Lower lobe of right lung (tissue), 2 donors: ENCODE measurements around the gene GNA12. TPM values are rescaled to one million over a fixed set of nuclear protein-coding genes. Genes with fewer than 3 reads are reported as not detected.
A peak's percentile ranks its signal among the peaks of the same experiment; 100 is the strongest.

ENCODE experiments used
- ATAC-seq, 2 donors: fragments of 200-7000 bp; cut with Tn5 transposase; one replicate each; pipeline ENCODE4 v1.9.1; 2020 to 2022; ENCODE audit warnings: mild to moderate bottlenecking in 2 of 2, moderate library complexity in 2 of 2
- DNase-seq: peaks from one replicate; pipeline ENCODE4 v3.0.0-alpha.2; 2020
- H3K27ac ChIP-seq: fragments of 200-600 bp; one replicate; pipeline ENCODE4 v1.8.0; 2022
- H3K27me3 ChIP-seq: fragments of 200-600 bp; one replicate; pipeline ENCODE4 v1.8.0; 2022; ENCODE audit warnings: low read depth
- H3K36me3 ChIP-seq: fragments of 200-600 bp; one replicate; pipeline ENCODE4 v1.8.0; 2022; ENCODE audit warnings: mild to moderate bottlenecking
- H3K4me1 ChIP-seq: fragments of 200-600 bp; one replicate; pipeline ENCODE4 v1.8.0; 2022
- H3K4me3 ChIP-seq: fragments of 200-600 bp; one replicate; pipeline ENCODE4 v1.8.0; 2022; ENCODE audit warnings: mild to moderate bottlenecking
- H3K9me3 ChIP-seq: fragments of 200-600 bp; one replicate; pipeline ENCODE4 v1.8.0; 2022
- intact Hi-C: fragments of 100-400 bp; cut with DNase I; formaldehyde crosslinking; loops from one replicate; pipeline ENCODE4 v1.11.0; 2022
- total RNA-seq: library from RNA; stranded (reverse); fragmentation: NEBNext Ultra II Directional; extraction: Animal tissue kit (Norgen Biotek cat#: 25700); gene quantifications from one replicate; pipeline ENCODE4 v1.2.1, GENCODE V29; 2021
- TF ChIP-seq, protein P1 (sequence below): fragments of 200-600 bp; IDR thresholded peaks from one replicate; pipeline ENCODE4 v1.8.0; 2022; ENCODE audit warnings: antibody characterized with exemption, mild to moderate bottlenecking
- donor health status: DM: no; HTN: yes; CAD: no; lungs with severe emphysema.

GNA12 gene
- total RNA-seq, 1 donor from 2014 or later = 41.6 TPM

- Histone ChIP-seq H3K4me3 (no peak overlapping the region), H3K27ac (no peak overlapping the region), H3K36me3 (peaks cover under 1% of the 10 kb centered on the region), H3K4me1 (peaks cover 69% of the 10 kb centered on the region), H3K27me3 (no peaks in the 10 kb centered on the region), H3K9me3 (no peaks in the 10 kb centered on the region)
- intact Hi-C loops = no loop called here
- no peak for ATAC-seq
- no peak for DNase-seq
- TF ChIP-seq, protein P1, sequence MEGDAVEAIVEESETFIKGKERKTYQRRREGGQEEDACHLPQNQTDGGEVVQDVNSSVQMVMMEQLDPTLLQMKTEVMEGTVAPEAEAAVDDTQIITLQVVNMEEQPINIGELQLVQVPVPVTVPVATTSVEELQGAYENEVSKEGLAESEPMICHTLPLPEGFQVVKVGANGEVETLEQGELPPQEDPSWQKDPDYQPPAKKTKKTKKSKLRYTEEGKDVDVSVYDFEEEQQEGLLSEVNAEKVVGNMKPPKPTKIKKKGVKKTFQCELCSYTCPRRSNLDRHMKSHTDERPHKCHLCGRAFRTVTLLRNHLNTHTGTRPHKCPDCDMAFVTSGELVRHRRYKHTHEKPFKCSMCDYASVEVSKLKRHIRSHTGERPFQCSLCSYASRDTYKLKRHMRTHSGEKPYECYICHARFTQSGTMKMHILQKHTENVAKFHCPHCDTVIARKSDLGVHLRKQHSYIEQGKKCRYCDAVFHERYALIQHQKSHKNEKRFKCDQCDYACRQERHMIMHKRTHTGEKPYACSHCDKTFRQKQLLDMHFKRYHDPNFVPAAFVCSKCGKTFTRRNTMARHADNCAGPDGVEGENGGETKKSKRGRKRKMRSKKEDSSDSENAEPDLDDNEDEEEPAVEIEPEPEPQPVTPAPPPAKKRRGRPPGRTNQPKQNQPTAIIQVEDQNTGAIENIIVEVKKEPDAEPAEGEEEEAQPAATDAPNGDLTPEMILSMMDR = no peak
These were observed 130.7 kb downstream of the GNA12 start for GRCh38 chr7:2713370-2713769.

GRCh38 chr7:2711895-2712675, 132.0 kb downstream of the GNA12 start:
- TF ChIP-seq, protein P1 = no peak
- no peaks in the 10 kb centered on the region for H3K9me3 ChIP-seq
- H3K27ac ChIP-seq = no peak overlapping the region
- no peaks in the 10 kb centered on the region for H3K36me3 ChIP-seq
- intact Hi-C loops = no loop called here
- H3K4me3 ChIP-seq = no peak overlapping the region
- peaks cover 57% of the 10 kb centered on the region for H3K4me1 ChIP-seq
- peak; percentile 77 to 81 for ATAC-seq
- H3K27me3 ChIP-seq = no peaks in the 10 kb centered on the region
- peak; percentile 60 for DNase-seq

DNA sequence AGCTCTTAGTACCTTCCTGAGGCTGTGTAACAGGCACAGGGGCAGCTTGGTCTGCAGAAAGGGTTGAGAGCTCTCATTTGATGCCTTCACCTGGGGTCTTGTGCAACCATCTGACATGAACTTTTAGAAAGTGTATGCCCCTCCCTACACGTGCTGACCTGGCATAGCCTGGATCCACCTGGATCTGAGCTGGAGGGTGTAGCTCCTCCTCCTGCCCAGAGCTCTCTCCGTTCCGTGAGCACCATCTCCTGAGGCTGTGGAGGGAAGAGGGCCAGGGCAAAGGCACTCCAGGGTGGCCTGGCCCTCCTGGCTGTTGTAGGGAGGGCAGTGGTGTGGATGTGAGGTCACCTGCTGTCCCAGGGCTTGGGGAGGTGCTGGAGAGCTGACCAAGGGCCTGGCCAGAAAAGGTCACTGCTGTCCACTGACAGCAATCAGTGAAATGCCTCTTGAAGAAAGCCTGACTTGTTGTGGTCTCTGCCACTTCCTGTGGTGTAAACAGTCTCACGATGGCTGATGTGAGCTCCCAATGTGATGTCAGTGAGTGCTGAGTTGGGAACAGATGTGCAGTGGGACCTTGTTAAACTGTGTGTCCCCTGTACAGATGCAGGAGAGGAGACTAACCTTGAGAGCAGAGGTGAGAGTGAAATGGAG, 133.1 kb downstream of the GNA12 start:
- intact Hi-C loops = no loop called here
- no peaks in the 10 kb centered on the region for H3K36me3 ChIP-seq
- ATAC-seq (peak; percentile 4 to 12), DNase-seq (no peak)
- TF ChIP-seq, protein P1 = no peak
- H3K4me1 ChIP-seq = peaks cover 47% of the 10 kb centered on the region
- H3K27ac ChIP-seq = no peak overlapping the region
- H3K27me3 ChIP-seq = no peaks in the 10 kb centered on the region
- no peak overlapping the region for H3K4me3 ChIP-seq
- no peaks in the 10 kb centered on the region for H3K9me3 ChIP-seq

DNA sequence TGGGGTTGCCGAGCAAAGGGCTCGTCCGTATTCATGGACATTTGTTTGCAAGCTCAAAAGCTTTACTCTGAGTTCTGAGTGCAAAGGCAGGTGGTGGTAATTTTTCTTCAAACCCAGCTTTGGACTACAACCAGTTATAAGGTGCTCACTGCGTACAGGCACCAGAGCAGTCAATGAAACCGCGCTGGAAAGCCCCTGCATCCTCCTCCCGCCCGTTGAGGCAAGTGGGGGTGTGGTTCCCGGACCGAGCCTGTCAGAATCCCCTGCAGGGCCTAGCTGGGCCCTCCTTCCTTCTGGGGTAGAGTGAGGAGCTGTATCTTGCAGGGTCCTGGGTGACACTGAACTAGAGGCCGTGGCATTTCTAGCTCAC, 133.8 kb downstream of the GNA12 start:
- peaks cover 40% of the 10 kb centered on the region for H3K4me1 ChIP-seq
- H3K4me3 ChIP-seq = peak overlapping the region; percentile 26
- no peak overlapping the region for H3K27ac ChIP-seq
- intact Hi-C loops = no loop called here
- H3K36me3 ChIP-seq = no peaks in the 10 kb centered on the region
- TF ChIP-seq, protein P1 = no peak
- no peak for DNase-seq
- H3K9me3 ChIP-seq = no peaks in the 10 kb centered on the region
- no peak for ATAC-seq
- H3K27me3 ChIP-seq = no peaks in the 10 kb centered on the region

- Histone ChIP-seq H3K27me3 (no peaks in the 10 kb centered on the region), H3K36me3 (no peaks in the 10 kb centered on the region), H3K4me3 (peak overlapping the region; percentile 26), H3K4me1 (peaks cover 35% of the 10 kb centered on the region), H3K27ac (no peak overlapping the region), H3K9me3 (no peaks in the 10 kb centered on the region)
- DNase-seq (peak; percentile 84), ATAC-seq (peak; percentile 83)
- intact Hi-C loops = no loop called here
- TF ChIP-seq, protein P1 = peak; percentile 91
These were observed 134.4 kb downstream of the GNA12 start for GRCh38 chr7:2709553-2710285.
